ENCODE results near the gene CD2. TPM values are rescaled to one million over a fixed set of nuclear protein-coding genes. Genes with fewer than 3 reads are reported as not detected.

Gene CD2
- total and polyA plus RNA-seq, 8 donors: 0.20 to 12.4 (median 0.60) TPM

- H3K9me3 ChIP-seq: no peaks in the 10 kb centered on the region
- TF ChIP-seq CTCF (IDR thresholded peaks at IDR 0.05): no peak
- intact Hi-C loops (cut with DNase I): no loop called here
- no peak overlapping the region for H3K4me3 ChIP-seq
- DNase-seq: no peak
- no peak overlapping the region for H3K27ac ChIP-seq
- no peaks in the 10 kb centered on the region for H3K27me3 ChIP-seq
- H3K4me1 ChIP-seq: peaks cover 0 to 2% of the 10 kb centered on the region in 2 donors
- no peak for ATAC-seq
- no peaks in the 10 kb centered on the region for H3K36me3 ChIP-seq
These were observed 37.8 kb upstream of the CD2 start for GRCh38 chr1:116716391-116716790.

- no peak for TF ChIP-seq CTCF (IDR thresholded peaks at IDR 0.05)
- H3K27ac ChIP-seq: no peak overlapping the region
- no peaks in the 10 kb centered on the region for H3K4me1 ChIP-seq
- H3K9me3 ChIP-seq: no peaks in the 10 kb centered on the region
- intact Hi-C loops (cut with DNase I): no loop called here
- no peaks in the 10 kb centered on the region for H3K36me3 ChIP-seq
- no peaks in the 10 kb centered on the region for H3K27me3 ChIP-seq
- peak in 1 of 4 donors; percentile 59 for DNase-seq
- ATAC-seq: peak; percentile 92
- H3K4me3 ChIP-seq: no peak overlapping the region
These were observed 36.9 kb upstream of the CD2 start for GRCh38 chr1:116717318-116717717.

GRCh38 chr1:116720364-116721038 is 33.7 kb upstream of the CD2 start:
- no peak overlapping the region for H3K27ac ChIP-seq
- no peaks in the 10 kb centered on the region for H3K9me3 ChIP-seq
- TF ChIP-seq CTCF (IDR thresholded peaks at IDR 0.05): no peak
- H3K27me3 ChIP-seq: no peaks in the 10 kb centered on the region
- no peaks in the 10 kb centered on the region for H3K36me3 ChIP-seq
- no peaks in the 10 kb centered on the region for H3K4me1 ChIP-seq
- intact Hi-C loops (cut with DNase I): no loop called here
- H3K4me3 ChIP-seq: no peak overlapping the region
- DNase-seq (no peak), ATAC-seq (no peak)

- TF ChIP-seq CTCF (IDR thresholded peaks at IDR 0.05): no peak
- ATAC-seq (no peak), DNase-seq (no peak)
- H3K27ac ChIP-seq: no peak overlapping the region
- H3K4me1 ChIP-seq: no peaks in the 10 kb centered on the region
- no peak overlapping the region for H3K4me3 ChIP-seq
- H3K27me3 ChIP-seq: no peaks in the 10 kb centered on the region
- H3K36me3 ChIP-seq: no peaks in the 10 kb centered on the region
- intact Hi-C loops (cut with DNase I): no loop called here
- no peaks in the 10 kb centered on the region for H3K9me3 ChIP-seq
These were observed 33.2 kb upstream of the CD2 start for GRCh38 chr1:116721039-116721405.

GRCh38 chr1:116721451-116722007 is 32.7 kb upstream of the CD2 start:
- no peaks in the 10 kb centered on the region for H3K4me1 ChIP-seq
- H3K27me3 ChIP-seq: no peaks in the 10 kb centered on the region
- H3K9me3 ChIP-seq: no peaks in the 10 kb centered on the region
- ATAC-seq (peak; percentile 36), DNase-seq (no peak)
- H3K36me3 ChIP-seq: no peaks in the 10 kb centered on the region
- intact Hi-C loops (cut with DNase I): no loop called here
- no peak overlapping the region for H3K4me3 ChIP-seq
- H3K27ac ChIP-seq: no peak overlapping the region
- TF ChIP-seq CTCF (IDR thresholded peaks at IDR 0.05): no peak

Measured in left lung (tissue), 10 donors.